Gastroesophageal sphincter (tissue), 4 donors: ENCODE data around the gene ZNF689. TPM values are rescaled to one million over a fixed set of nuclear protein-coding genes. Genes with fewer than 3 reads are reported as not detected.

ENCODE experiments used
- ATAC-seq: fragments of 150-250 bp; one replicate; pipeline ENCODE4 v1.9.1; 2016; ENCODE audit warnings: mild to moderate bottlenecking, moderate library complexity
- H3K27ac ChIP-seq, 4 donors: fragments of 200-600 bp; sonication (generic) in 3 of 4; 1 replicate in 3 of 4; 2 replicates in 1 of 4; pipeline ENCODE4 v1.5.1; 2016 to 2019
- H3K27me3 ChIP-seq: fragments of 200-600 bp; sonication (generic); one replicate; pipeline ENCODE4 v1.5.1; 2019
- H3K36me3 ChIP-seq, 2 donors: fragments of 200-600 bp; sonication (generic); one replicate each; pipeline ENCODE4 v1.5.1; 2019; ENCODE audit warnings: control low read depth in 1 of 2
- H3K4me1 ChIP-seq, 3 donors: fragments of 200-600 bp; sonication (generic); 1 replicate in 2 of 3; 2 replicates in 1 of 3; pipeline ENCODE4 v1.5.1; 2016 to 2019; ENCODE audit warnings: control low read depth in 2 of 3
- H3K4me3 ChIP-seq, 2 donors: fragments of 200-600 bp; sonication (generic); one replicate each; pipeline ENCODE4 v1.5.1; 2019; ENCODE audit warnings: mild to moderate bottlenecking in 1 of 2, moderate library complexity in 1 of 2
- H3K9me3 ChIP-seq, 3 donors: fragments of 200-600 bp; sonication (generic); one replicate each; pipeline ENCODE4 v1.5.1; 2017 to 2019; ENCODE audit warnings: control low read depth in 2 of 3
- CTCF ChIP-seq, 4 experiments: fragments of 200-600 bp in 2 of 4; fragments of 450-650 bp in 2 of 4; sonication (generic) in 1 of 4; IDR thresholded peaks; one replicate each; pipeline ENCODE4 v1.5.1; 2017 to 2019; ENCODE audit warnings: antibody characterized with exemption in 4 of 4, mild to moderate bottlenecking in 2 of 4, moderate library complexity in 2 of 4
- EP300 ChIP-seq: sonication (generic); formaldehyde crosslinking; IDR thresholded peaks from one replicate; pipeline ENCODE4 v1.6.1; 2017; ENCODE audit warnings: antibody characterized with exemption, mild to moderate bottlenecking
- POLR2A ChIP-seq, 2 donors: fragments of 450-650 bp; IDR thresholded peaks; one replicate each; pipeline ENCODE4 v1.6.1; 2017; ENCODE audit warnings: antibody characterized with exemption in 2 of 2, mild to moderate bottlenecking in 2 of 2, moderate library complexity in 1 of 2
- POLR2AphosphoS5 ChIP-seq: sonication (generic); formaldehyde crosslinking; IDR thresholded peaks from one replicate; pipeline ENCODE4 v1.6.1; 2017; ENCODE audit warnings: antibody characterized with exemption
- WGBS, 2 donors: methylation state at CpG; one replicate each; pipeline ENCODE4 v1.1.5; 2018; ENCODE audit warnings: low coverage in 1 of 2; 5-methylcytosine and 5-hydroxymethylcytosine counted together
- total RNA-seq, 4 donors: library from RNA; depleted of rRNA; stranded (reverse); fragments of >200 nt; gene quantifications; one replicate each; pipeline ENCODE4 v1.1.0, GENCODE V29; 2016

ZNF689 gene
- total RNA-seq, 4 donors from 2014 or later: 9.7 to 13.1 (median 11.4) TPM

DNA sequence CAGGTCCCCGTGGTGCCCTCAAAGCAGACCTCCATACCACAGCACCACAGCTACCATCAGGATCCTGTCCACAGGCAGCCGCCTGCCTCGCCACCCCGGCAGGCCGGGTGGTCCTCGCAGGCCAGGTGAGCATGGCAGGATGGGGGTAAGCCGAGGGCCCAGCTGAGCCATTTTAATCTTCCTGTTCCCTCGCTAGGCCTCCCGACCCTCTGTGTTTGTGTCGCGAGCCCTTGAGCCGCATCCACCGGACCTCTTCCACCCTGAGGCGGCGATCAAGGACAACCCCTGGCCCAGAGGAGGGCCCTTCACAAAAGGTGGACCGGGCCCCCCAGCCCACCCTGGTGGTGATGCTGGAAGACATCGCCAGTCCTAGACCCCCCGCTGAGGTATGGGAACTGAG, 42.5 kb upstream of the ZNF689 start:
- TF ChIP-seq CTCF (IDR thresholded peaks at IDR 0.05) (no peak), EP300 (no peak), POLR2AphosphoS5 (no peak), POLR2A (IDR thresholded peaks at IDR 0.05) (peak in 1 of 2 donors; percentile 1)
- Histone ChIP-seq H3K27me3 (no peaks in the 10 kb centered on the region), H3K9me3 (no peaks in the 10 kb centered on the region), H3K27ac (peak overlapping the region in 3 of 4 donors; percentile 93 to 99 (median 99)), H3K4me1 (peaks cover 0 to 49% (median 18%) of the 10 kb centered on the region in 3 donors), H3K36me3 (peaks cover 0 to 50% of the 10 kb centered on the region in 2 donors), H3K4me3 (no peak overlapping the region)
- 57% methylated on average over 2 of the region's 18 CpGs; no CpG with 5 or more reads in 1 of the 2 donors for WGBS, 2 donors
- ATAC-seq: no peak

- no peak for ATAC-seq
- WGBS, 2 donors: 0 to 18% methylated on average over 1 to 2 of the region's 2 CpGs
- Histone ChIP-seq H3K4me1 (peaks cover 0 to 42% (median 12%) of the 10 kb centered on the region in 3 donors), H3K27me3 (no peaks in the 10 kb centered on the region), H3K36me3 (peaks cover 0 to 48% of the 10 kb centered on the region in 2 donors), H3K9me3 (no peaks in the 10 kb centered on the region), H3K4me3 (peak overlapping the region; percentile 67 to 77), H3K27ac (peak overlapping the region; percentile 93 to 99 (median 96))
- TF ChIP-seq EP300 (no peak), CTCF (IDR thresholded peaks at IDR 0.05) (no peak), POLR2A (IDR thresholded peaks at IDR 0.05) (no peak), POLR2AphosphoS5 (no peak)
These were observed 41.8 kb upstream of the ZNF689 start for GRCh38 chr16:30652005-30652296.

- WGBS, 2 donors: 0% methylated on average over 15 of the region's 71 CpGs; no CpG with 5 or more reads in 1 of the 2 donors
- Histone ChIP-seq H3K4me1 (peaks cover 0 to 36% (median 11%) of the 10 kb centered on the region in 3 donors), H3K27me3 (no peaks in the 10 kb centered on the region), H3K4me3 (peak overlapping the region; percentile 67 to 77), H3K27ac (peak overlapping the region; percentile 93 to 99 (median 96)), H3K36me3 (peaks cover 0 to 42% of the 10 kb centered on the region in 2 donors), H3K9me3 (no peaks in the 10 kb centered on the region)
- peak; percentile 62 for ATAC-seq
- TF ChIP-seq POLR2A (IDR thresholded peaks at IDR 0.05): peak; percentile 30 to 37
- TF ChIP-seq EP300: no peak
- peak in 3 of 4 experiments; percentile 61 to 84 (median 64) for TF ChIP-seq CTCF (IDR thresholded peaks at IDR 0.05)
- TF ChIP-seq POLR2AphosphoS5: peak; percentile 19
These were observed 41.2 kb upstream of the ZNF689 start for GRCh38 chr16:30651124-30652004.

- peak within 1 kb of the TSS; percentile 67 to 77 for H3K4me3 ChIP-seq
- H3K27me3 ChIP-seq: no peaks in the 10 kb centered on the region
- WGBS, 2 donors: 0 to 2% methylated on average over 10 to 32 of the region's 53 CpGs
- H3K9me3 ChIP-seq: no peaks in the 10 kb centered on the region
- H3K36me3 ChIP-seq: peaks cover 0 to 34% of the 10 kb centered on the region in 2 donors
- H3K4me1 ChIP-seq: peaks cover 0 to 36% (median 11%) of the 10 kb centered on the region in 3 donors
- peak; percentile 95 for ATAC-seq
- peak within 1 kb of the TSS; percentile 93 to 99 (median 96) for H3K27ac ChIP-seq
- TF ChIP-seq EP300: no peak
- TF ChIP-seq POLR2AphosphoS5: peak; percentile 81
- TF ChIP-seq CTCF (IDR thresholded peaks at IDR 0.05): peak in 2 of 4 experiments; percentile 69 to 74
- TF ChIP-seq POLR2A (IDR thresholded peaks at IDR 0.05): peak; percentile 11 to 15
These were observed 40.4 kb upstream of the ZNF689 start, which contains the start of gene PRR14 for GRCh38 chr16:30650369-30651123. Gene PRR14 (plus strand): TSS chr16:30650960. CDS start chr16:30651646, 686 bp downstream.
